ENCODE results near the gene ZNF280B.
"Not testable (repeated sequence)": the region's sequence is repeated elsewhere in the genome, so short reads cannot be mapped to it uniquely, and the experiment has no call there.

Gene ZNF280B

DNA sequence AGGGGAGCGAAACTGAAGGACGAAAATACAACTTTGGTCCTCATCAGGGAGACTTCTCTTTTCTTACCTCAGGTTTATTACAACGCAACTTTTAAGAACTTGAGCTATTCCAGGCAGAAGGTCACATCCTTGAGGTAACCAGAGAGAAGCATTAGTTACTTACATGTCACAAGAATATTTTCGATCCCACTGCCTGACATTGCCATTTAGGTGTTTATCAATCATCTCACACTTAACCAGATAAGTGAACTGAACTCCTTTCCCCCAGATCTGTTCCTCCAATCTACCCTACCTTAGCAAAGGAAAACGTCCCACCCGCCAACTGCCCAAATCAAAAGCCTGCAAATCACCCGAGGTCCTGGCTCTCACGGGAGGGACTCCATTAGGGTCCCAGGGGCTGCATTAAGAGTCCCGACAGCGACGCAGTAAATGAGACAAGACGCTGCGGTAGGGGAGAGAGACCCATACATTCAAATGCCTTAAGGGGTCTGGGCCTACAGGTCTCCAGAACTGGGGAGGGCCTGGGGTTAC lies 734 bp downstream of the ZNF280B start:
- no peak for DNase-seq (ENCODE audit: low spot score)

DNA sequence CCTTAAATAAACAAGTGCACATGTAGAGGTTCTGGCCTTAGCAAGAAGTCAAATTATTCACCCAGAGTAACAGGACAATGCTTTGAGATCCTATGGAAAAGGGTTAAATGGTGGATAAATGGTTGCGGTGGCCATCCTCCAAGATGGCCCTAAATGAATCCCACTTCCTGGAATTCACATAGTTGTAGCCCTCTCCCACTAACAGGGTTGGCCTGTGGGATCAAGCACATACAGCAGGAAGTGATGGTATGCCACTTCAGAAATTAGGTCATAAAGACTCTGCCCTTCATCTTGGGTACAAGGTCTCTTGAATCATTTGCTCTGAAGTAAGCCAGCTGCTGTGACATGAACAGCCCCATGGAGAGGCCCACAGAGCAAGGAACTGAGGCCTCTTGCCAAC lies 1.8 kb downstream of the ZNF280B start:
- no peak for DNase-seq (ENCODE audit: low spot score)

- DNase-seq (ENCODE audit: low spot score) = no peak
Observed at GRCh38 chr22:22498267-22498666, 10.3 kb downstream of the ZNF280B start.

DNA sequence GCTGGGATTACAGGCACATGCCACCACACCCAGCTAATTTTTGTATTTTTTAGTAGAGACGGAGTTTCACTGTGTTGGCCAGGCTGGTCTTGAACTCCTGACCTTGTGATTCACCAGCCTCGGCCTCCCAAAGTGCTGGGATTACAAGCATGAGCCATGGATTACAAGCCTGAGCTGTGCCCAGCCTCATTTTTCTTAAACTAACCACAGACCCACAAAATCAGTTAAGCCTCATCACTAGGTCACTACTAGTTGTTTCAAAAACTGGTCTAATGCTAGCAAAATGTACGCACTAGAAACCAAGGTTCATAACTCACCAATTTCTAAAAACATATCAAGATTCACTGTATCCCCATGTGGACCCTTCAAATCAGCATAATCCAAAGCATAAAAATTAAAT lies 17.0 kb downstream of the ZNF280B start:
- DNase-seq (ENCODE audit: low spot score) = not testable (repeated sequence)

GRCh38 chr22:22488736-22489135 lies 19.8 kb downstream of the ZNF280B start:
- DNase-seq (ENCODE audit: low spot score) = no peak

- no peak for DNase-seq (ENCODE audit: low spot score)
Observed at GRCh38 chr22:22487869-22488597, 20.5 kb downstream of the ZNF280B start.

DNA sequence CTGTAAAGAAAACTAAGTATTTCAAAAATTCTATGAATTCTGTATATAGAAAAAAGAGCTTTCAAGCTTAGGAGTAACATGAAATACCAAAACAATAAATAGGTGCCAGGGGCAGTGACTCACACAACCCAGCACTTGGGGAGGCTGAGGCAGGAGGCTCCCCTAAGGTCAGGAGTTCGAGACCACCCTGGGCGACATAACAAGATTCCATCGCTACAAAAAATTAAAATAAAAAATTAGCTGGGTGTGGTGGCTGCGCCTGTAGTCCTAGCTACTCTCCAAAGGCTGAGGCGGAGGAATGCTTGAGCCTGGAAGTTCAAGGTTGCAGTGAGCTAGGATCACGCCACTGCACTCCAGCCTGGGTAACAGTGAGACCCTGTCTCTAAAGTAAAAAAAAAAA lies 21.5 kb downstream of the ZNF280B start:
- no peak for DNase-seq (ENCODE audit: low spot score)

GRCh38 chr22:22486132-22486899 lies 22.2 kb downstream of the ZNF280B start:
- DNase-seq (ENCODE audit: low spot score) = no peak

DNA sequence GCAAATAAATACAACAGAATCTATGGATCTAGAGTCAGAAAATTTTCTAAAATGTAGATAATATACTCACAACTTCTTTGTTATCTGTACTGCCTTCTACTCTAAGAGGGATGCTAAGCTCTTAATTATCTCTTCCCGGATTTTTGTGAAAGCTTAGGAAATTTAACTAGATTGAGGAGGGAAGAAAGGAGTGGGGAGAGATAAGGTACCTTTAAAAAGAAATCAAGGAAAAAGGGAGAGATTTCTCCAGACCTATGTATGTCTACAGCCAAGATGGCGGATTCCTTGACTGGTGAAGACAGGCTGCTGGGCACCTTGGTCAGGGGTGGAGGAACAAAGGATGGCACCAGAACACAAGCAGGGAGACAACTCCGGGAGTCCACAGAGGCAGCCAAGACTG lies 23.0 kb downstream of the ZNF280B start:
- no peak for DNase-seq (ENCODE audit: low spot score)

DNA sequence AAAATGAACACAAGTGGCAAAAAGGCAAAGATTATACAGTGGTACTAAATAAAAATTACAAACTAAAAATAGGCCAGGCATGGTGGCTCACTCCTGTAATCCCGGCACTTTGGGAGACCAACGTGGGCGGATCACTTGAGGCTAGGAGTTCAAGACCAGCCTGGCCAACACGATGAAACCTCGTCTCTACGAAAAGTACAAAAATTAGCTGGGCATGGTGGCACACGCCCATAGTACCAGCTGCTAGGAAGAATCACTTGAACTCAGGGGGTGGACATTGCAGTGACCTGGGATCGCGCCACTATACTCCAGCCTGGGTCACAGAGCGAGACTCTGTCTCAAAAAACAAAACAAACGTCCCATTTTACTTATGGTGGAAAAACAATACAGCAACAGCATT lies 24.5 kb downstream of the ZNF280B start:
- no peak for DNase-seq (ENCODE audit: low spot score)

GRCh38 chr22:22480940-22481339 lies 27.6 kb downstream of the ZNF280B start:
- no peak for DNase-seq (ENCODE audit: low spot score)

GRCh38 chr22:22479999-22480532 lies 28.5 kb downstream of the ZNF280B start:
- DNase-seq (ENCODE audit: low spot score) = no peak

DNA sequence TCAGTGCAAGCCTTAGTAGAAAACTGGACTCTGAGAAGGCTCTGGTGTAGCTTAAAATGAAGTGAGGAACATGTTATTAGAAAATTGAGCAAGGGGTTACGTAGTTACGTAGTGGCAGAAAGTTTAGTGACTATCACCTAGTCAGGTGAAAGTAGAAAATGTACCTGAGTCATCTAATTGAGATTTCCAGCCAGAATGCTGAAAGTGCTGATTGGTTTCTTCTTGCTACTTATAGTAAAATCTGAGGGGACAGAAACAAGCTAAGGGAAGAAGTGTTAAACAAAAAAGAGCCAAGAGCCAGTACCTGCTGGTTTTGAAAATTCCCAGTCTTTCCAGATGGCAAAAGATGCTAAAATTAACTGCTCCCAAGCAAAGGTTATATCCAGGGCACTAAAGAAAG lies 29.4 kb downstream of the ZNF280B start:
- DNase-seq (ENCODE audit: low spot score) = no peak

- DNase-seq (ENCODE audit: low spot score) = no peak
Observed at GRCh38 chr22:22478470-22478869, 30.1 kb downstream of the ZNF280B start.

DNA sequence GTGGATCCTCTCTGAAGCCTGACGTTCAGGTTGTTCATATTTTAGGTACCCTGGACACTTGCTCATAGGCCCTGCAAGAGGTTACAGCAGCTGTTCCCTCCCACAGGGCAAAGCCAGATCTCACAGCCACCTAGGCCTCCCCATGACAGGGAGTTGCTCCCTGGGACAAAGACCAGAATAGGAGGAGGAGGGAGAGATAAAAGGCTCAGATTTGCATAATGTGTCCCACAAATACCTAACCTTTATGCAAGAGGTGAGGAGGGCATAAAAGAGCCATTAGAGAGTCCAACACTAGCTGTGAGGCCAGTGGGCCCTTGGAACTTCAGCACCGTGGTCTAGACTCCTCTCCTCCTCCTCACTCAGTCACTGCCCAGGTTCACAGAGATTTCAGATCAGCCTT lies 33.8 kb downstream of the ZNF280B start:
- no peak for DNase-seq (ENCODE audit: low spot score)

DNA sequence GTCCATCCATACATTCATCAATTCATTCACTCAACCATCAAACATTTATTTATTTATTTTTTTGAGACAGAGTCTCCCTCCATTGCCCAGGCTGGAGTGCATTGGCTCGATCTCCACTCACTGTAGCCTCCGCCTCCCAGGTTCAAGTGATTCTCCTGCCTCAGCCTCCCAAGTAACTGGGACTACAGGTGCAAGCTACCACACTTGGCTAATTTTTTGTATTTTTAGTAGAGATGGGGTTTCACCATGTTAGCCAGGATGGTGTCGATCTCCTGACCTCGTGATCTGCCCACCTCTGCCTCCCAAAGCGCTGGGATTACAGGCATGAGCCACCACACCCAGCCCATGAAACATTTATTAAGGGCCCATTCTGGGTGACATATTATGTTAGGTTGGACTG lies 37.4 kb downstream of the ZNF280B start:
- DNase-seq (ENCODE audit: low spot score) = not testable (repeated sequence)

DNA sequence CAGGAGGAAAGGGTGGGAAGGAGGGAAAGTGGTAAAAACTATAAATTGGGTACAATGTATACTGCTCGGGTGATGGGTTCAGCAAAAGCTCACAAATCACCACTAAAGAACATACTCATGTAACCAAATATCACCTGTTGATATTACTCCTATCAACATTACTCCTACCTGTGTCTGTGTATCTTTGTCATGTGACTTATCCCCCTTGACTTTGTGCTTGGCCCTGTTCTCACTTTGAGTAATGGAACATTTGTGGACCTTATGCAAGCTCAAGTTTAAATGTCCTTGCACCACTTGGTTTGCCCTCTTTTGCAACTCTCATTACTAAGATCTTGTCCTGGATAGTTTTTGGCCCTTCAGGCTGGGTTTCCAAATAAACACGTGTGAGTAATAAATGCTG lies 39.0 kb downstream of the ZNF280B start:
- no peak for DNase-seq (ENCODE audit: low spot score)

DNA sequence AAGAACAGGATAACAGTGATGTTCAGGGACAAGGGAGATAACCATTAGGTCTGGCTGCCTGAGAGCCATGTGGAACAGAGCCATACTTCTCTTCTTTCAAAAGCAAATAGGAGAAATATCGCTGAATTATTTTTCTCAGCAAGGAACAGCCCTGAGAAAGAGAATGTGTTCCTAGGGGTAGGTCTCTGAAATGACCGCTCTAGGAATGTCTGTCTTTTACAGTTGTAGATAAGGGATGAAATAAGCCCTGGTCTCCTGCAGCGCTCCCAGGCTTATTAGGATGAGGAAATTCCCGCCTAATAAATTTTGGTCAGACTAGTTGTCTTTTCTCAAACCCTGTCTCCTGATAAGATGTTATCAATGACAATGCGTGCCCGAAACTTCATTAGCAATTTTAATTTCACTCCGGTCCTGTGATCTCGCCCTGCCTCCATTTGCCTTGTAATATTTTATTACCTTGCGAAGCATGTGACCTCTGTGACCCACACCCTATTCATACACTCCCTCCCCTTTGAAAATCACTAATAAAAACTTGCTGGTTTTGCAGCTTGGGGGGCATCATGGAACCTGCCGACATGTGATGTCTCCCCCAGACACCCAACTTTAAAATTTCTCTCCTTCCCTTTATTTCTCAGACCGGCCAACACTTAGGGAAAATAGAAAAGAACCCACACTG lies 39.6 kb downstream of the ZNF280B start:
- not testable (repeated sequence) for DNase-seq (ENCODE audit: low spot score)

DNA sequence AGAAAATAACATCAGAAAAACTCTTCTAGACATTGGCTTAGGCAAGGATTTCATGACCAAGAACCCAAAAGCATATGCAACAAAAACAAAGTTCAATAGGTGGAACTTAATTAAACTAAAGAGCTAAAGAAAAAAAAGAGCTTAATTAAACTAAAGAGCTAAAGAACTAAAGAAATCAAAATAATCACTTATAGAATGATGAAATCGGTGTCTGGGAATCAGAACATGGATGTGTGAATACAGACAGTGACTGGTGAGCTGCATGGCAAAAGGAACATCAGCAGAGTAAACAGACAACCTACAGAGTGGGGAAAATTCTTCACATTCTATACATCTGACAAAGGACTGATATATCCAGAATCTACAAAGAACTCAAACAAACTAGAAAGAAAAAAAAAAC lies 41.4 kb downstream of the ZNF280B start:
- no peak for DNase-seq (ENCODE audit: low spot score)

- DNase-seq (ENCODE audit: low spot score) = no peak
Observed at GRCh38 chr22:22465782-22466181, 42.8 kb downstream of the ZNF280B start.

GRCh38 chr22:22465094-22465602 lies 43.4 kb downstream of the ZNF280B start:
- no peak for DNase-seq (ENCODE audit: low spot score)

- no peak for DNase-seq (ENCODE audit: low spot score)
Observed at GRCh38 chr22:22464541-22465054, 43.9 kb downstream of the ZNF280B start.

All from LoVo (cell line).